Raji (cell line): ENCODE data around the gene ZNF674.

Experiments used
- POLR2A ChIP-seq: IDR thresholded peaks from 2 replicates; pipeline ENCODE4 v1.6.1; 2011; ENCODE audit warnings: low read depth, low read length, control low read depth; ENCODE audit not compliant: insufficient read depth

ZNF674 gene

GRCh38 chrX:46573892-46574773 lies 28.9 kb upstream of the ZNF674 start:
- TF ChIP-seq POLR2A, result no peak

- no peak for TF ChIP-seq POLR2A
Observed at GRCh38 chrX:46573331-46573891, 28.2 kb upstream of the ZNF674 start, which contains the start of gene CHST7. CHST7 (plus strand) TSS chrX:46573765; CDS start chrX:46573932, 167 bp downstream.

- no peak for TF ChIP-seq POLR2A
Observed at GRCh38 chrX:46572340-46572936, 27.2 kb upstream of the ZNF674 start.

GRCh38 chrX:46571423-46572339 lies 26.5 kb upstream of the ZNF674 start:
- no peak for TF ChIP-seq POLR2A

- TF ChIP-seq POLR2A, result no peak
Observed at GRCh38 chrX:46569621-46570020, 24.4 kb upstream of the ZNF674 start.

- no peak for TF ChIP-seq POLR2A
Observed at GRCh38 chrX:46567388-46567787, 22.2 kb upstream of the ZNF674 start.

- no peak for TF ChIP-seq POLR2A
Observed at GRCh38 chrX:46561824-46562657, 16.8 kb upstream of the ZNF674 start.

- TF ChIP-seq POLR2A, result no peak
Observed at GRCh38 chrX:46559062-46559461, 13.8 kb upstream of the ZNF674 start.

- TF ChIP-seq POLR2A, result no peak
Observed at GRCh38 chrX:46554942-46555341, 9.7 kb upstream of the ZNF674 start.

GRCh38 chrX:46553935-46554334 lies 8.7 kb upstream of the ZNF674 start:
- no peak for TF ChIP-seq POLR2A

- TF ChIP-seq POLR2A, result no peak
Observed at GRCh38 chrX:46551494-46552128, 6.4 kb upstream of the ZNF674 start.

GRCh38 chrX:46549914-46550313 lies 4.7 kb upstream of the ZNF674 start:
- no peak for TF ChIP-seq POLR2A

- TF ChIP-seq POLR2A, result no peak
Observed at GRCh38 chrX:46547857-46548256, 2.6 kb upstream of the ZNF674 start.

- no peak for TF ChIP-seq POLR2A
Observed at GRCh38 chrX:46543441-46543840, 1.8 kb downstream of the ZNF674 start.

GRCh38 chrX:46531442-46531841 lies 13.8 kb downstream of the ZNF674 start:
- no peak for TF ChIP-seq POLR2A
